ENCODE measurements around the gene PTPN14.
"Not testable (repeated sequence)": the region's sequence is repeated elsewhere in the genome, so short reads cannot be mapped to it uniquely, and the experiment has no call there.

Gene PTPN14

GRCh38 chr1:214422137-214422671, 129.2 kb downstream of the PTPN14 start:
- no peak for DNase-seq

- no peak for DNase-seq
Observed at GRCh38 chr1:214420833-214421232, 130.6 kb downstream of the PTPN14 start.

GRCh38 chr1:214420341-214420740, 131.1 kb downstream of the PTPN14 start:
- DNase-seq: no peak

GRCh38 chr1:214419650-214420049, 131.8 kb downstream of the PTPN14 start:
- DNase-seq: peak; percentile 89

- no peak for DNase-seq
Observed at GRCh38 chr1:214418391-214418790, 133.0 kb downstream of the PTPN14 start.

GRCh38 chr1:214417545-214418210, 133.7 kb downstream of the PTPN14 start:
- DNase-seq: no peak

- no peak for DNase-seq
Observed at GRCh38 chr1:214416858-214417257, 134.5 kb downstream of the PTPN14 start.

GRCh38 chr1:214416417-214416816, 135.0 kb downstream of the PTPN14 start:
- no peak for DNase-seq

- no peak for DNase-seq
Observed at GRCh38 chr1:214415131-214415530, 136.3 kb downstream of the PTPN14 start.

GRCh38 chr1:214414691-214415090, 136.7 kb downstream of the PTPN14 start:
- DNase-seq: no peak

- DNase-seq: no peak
Observed at GRCh38 chr1:214413315-214413714, 138.1 kb downstream of the PTPN14 start.

- no peak for DNase-seq
Observed at GRCh38 chr1:214404571-214405213, 146.7 kb downstream of the PTPN14 start.

- DNase-seq: no peak
Observed at GRCh38 chr1:214404154-214404553, 147.2 kb downstream of the PTPN14 start.

GRCh38 chr1:214403431-214403830, 148.0 kb downstream of the PTPN14 start:
- no peak for DNase-seq

- peak; percentile 9 for DNase-seq
Observed at GRCh38 chr1:214402613-214403083, 148.8 kb downstream of the PTPN14 start.

GRCh38 chr1:214401666-214402065, 149.7 kb downstream of the PTPN14 start:
- no peak for DNase-seq

- DNase-seq: no peak
Observed at GRCh38 chr1:214400131-214400530, 151.3 kb downstream of the PTPN14 start.

- DNase-seq: no peak
Observed at GRCh38 chr1:214398490-214398889, 152.9 kb downstream of the PTPN14 start.

GRCh38 chr1:214397497-214397896, 153.9 kb downstream of the PTPN14 start:
- no peak for DNase-seq

GRCh38 chr1:214396330-214396729, 155.1 kb downstream of the PTPN14 start:
- no peak for DNase-seq

- DNase-seq: not testable (repeated sequence)
Observed at GRCh38 chr1:214394569-214394968, 156.8 kb downstream of the PTPN14 start.

GRCh38 chr1:214393086-214393485, 158.3 kb downstream of the PTPN14 start:
- DNase-seq: no peak

- no peak for DNase-seq
Observed at GRCh38 chr1:214391873-214392645, 159.3 kb downstream of the PTPN14 start.

GRCh38 chr1:214389734-214390133, 161.7 kb downstream of the PTPN14 start:
- no peak for DNase-seq

Measured in hematopoietic multipotent progenitor cell treated with erythropoietin and hydrocortisone succinate and interleukin-3 and kit ligand, for 8 days (in vitro differentiated cells).